ENCODE data around the gene LTB.
A peak's percentile ranks its signal among the peaks of the same experiment; 100 is the strongest.

GRCh38 chr6:31546958-31547726 lies 35.1 kb downstream of the LTB start, which contains the start of gene NFKBIL1:
- TF ChIP-seq CTCF (conservative IDR thresholded peaks at IDR 0.05) (peak; percentile 63; the same call in 1 of the 2 replicates), ZFX (IDR thresholded peaks at IDR 0.05) (no peak; the same call in 1 of the 2 replicates)

All from C4-2B (cell line).